ENCODE measurements around the gene PLEKHA5.
"Not testable (repeated sequence)": the region's sequence is repeated elsewhere in the genome, so short reads cannot be mapped to it uniquely, and the experiment has no call there.

PLEKHA5 gene

DNA sequence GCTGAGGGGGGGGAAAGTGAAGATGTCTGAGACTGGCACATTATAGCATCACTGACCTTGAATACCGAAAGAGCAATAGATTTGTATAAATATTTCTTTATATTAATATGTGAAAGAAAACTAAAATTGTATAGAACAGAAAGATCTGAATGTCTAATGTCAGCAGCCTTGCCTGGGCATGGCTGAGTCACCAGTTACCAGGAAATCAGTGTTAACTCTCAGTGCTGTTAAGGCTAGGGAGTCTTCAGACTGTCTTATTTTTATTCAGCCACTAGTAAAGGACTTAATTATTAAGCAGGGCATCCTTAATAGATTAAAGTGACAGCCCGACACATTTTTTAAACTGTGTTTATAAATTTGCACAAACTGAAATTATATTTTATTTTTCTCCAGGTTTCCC is 186.9 kb downstream of the PLEKHA5 start:
- Histone ChIP-seq H3K9ac (ENCODE audit: low read depth, low read length) (no peak overlapping the region), H3K36me3 (ENCODE audit: insufficient read depth, low read length) (no peaks in the 10 kb centered on the region; the same call in 1 of the 2 replicates), H3K4me1 (ENCODE audit: insufficient read depth, low read length) (no peaks in the 10 kb centered on the region), H3K9me3 (ENCODE audit: control insufficient read depth, insufficient read depth, low read length) (no peaks in the 10 kb centered on the region)

DNA sequence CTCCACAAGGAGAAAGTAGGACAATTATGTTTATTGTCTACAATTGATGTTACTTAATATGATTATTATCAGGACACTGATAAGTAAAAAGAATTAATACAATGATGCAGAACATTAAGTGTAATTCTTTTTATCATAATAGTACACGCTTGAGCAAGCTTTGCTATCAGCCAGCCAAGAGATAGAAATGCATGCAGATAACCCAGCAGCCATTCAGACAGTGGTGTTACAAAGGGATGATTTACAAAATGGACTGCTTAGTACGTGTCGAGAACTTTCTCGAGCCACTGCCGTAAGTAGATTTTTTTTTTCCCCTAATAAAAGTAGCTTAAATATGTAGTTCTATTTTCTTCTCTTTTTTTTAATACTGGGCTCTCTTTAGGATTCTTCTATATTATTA is 192.8 kb downstream of the PLEKHA5 start:
- Histone ChIP-seq H3K36me3 (ENCODE audit: insufficient read depth, low read length) (no peaks in the 10 kb centered on the region; the same call in none of the 2 replicates), H3K9me3 (ENCODE audit: control insufficient read depth, insufficient read depth, low read length) (no peaks in the 10 kb centered on the region)

DNA sequence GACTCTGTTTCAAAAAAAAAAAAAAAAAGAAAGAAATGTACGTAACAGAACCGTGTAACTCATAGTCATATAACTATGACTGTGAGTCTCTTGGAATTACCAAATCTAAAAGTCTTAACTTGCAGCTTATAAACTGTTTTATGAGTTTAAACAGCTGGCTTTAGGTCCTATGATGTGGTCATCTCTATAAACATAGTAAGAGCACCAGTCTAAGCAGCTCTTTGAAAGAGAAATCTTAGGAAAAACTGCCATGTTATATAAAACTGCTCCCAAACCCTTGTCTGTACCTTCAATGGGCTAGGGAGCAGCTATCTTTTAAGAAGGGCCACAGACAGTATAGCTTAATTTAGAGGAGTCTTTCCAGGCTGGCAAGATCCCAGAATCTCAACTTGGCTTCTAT is 194.3 kb downstream of the PLEKHA5 start:
- Histone ChIP-seq H3K4me1 (ENCODE audit: insufficient read depth, low read length) (no peaks in the 10 kb centered on the region), H3K9ac (ENCODE audit: low read depth, low read length) (no peak overlapping the region), H3K36me3 (ENCODE audit: insufficient read depth, low read length) (no peaks in the 10 kb centered on the region; the same call in none of the 2 replicates), H3K9me3 (ENCODE audit: control insufficient read depth, insufficient read depth, low read length) (no peaks in the 10 kb centered on the region)

More for the DNA sequence above, 192.8 kb downstream of the PLEKHA5 start:
- H3K9ac ChIP-seq (ENCODE audit: low read depth, low read length): no peak overlapping the region
- no peaks in the 10 kb centered on the region for H3K4me1 ChIP-seq (ENCODE audit: insufficient read depth, low read length)

DNA sequence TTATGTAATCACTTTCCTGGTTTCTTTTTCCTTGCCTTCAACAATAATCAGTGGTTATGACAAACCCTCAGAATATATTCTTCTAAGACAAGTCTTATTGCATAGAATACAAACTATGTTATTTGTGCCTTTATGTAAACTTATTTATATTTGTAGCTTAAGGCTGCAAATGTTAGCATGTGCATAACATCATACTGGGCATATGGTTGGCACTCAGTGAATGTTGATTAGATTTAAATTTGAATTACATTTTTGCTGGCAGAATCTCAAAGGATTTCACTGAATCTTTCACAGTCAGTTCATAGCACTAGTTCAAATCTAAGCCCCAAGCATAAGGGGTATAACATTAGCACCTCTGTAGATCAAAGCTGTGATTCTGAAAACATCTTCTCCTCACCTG is 196.6 kb downstream of the PLEKHA5 start:
- no peaks in the 10 kb centered on the region for H3K4me1 ChIP-seq (ENCODE audit: insufficient read depth, low read length)
- H3K36me3 ChIP-seq (ENCODE audit: insufficient read depth, low read length): no peaks in the 10 kb centered on the region; the same call in none of the 2 replicates

DNA sequence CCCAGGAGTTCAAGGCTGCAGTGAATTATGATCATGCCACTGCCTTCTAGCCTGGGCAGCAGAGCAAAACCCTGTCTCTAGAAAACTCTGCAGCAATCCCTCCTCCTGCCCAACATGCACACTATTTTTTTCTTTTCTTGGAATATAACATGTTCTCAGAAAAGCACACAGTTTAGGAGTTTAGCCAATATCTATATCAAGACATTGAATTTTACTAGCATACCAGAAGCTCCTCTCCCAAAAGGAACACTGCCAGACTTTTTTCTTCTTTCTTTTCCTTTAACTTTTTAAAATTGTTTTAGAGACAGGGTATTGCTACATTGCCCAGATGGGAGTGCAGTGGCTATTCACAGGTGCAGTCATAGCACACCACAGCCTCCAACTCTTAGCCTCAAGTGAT is 202.7 kb downstream of the PLEKHA5 start:
- no peaks in the 10 kb centered on the region for H3K9me3 ChIP-seq (ENCODE audit: control insufficient read depth, insufficient read depth, low read length)
- H3K9ac ChIP-seq (ENCODE audit: low read depth, low read length): no peak overlapping the region
- no peaks in the 10 kb centered on the region for H3K4me1 ChIP-seq (ENCODE audit: insufficient read depth, low read length)
- peaks cover 5% of the 10 kb centered on the region; the same call in 1 of the 2 replicates for H3K36me3 ChIP-seq (ENCODE audit: insufficient read depth, low read length)

More for the DNA sequence above, 196.6 kb downstream of the PLEKHA5 start:
- Histone ChIP-seq H3K9ac (ENCODE audit: low read depth, low read length) (no peak overlapping the region), H3K9me3 (ENCODE audit: control insufficient read depth, insufficient read depth, low read length) (no peaks in the 10 kb centered on the region)

DNA sequence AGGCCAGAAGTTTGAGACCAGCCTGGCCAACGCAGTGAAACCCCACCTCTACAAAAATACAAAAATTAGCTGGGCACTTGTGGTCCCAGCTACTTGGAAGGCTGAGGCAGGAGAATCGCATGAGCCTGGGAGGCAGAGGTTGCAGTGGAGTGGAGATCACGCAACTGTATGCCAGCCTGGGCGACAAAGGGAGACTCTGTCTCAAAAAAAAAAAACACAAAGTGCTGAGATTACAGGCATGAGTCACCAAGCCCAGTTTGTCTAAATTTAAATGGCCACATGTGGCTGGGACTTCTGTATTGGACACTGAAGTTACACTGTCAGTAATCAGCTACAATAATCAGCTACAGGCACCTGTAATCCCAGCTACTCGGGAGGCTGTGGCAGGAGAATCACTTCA is 208.9 kb downstream of the PLEKHA5 start:
- peaks cover 4% of the 10 kb centered on the region; the same call in 1 of the 2 replicates for H3K36me3 ChIP-seq (ENCODE audit: insufficient read depth, low read length)

DNA sequence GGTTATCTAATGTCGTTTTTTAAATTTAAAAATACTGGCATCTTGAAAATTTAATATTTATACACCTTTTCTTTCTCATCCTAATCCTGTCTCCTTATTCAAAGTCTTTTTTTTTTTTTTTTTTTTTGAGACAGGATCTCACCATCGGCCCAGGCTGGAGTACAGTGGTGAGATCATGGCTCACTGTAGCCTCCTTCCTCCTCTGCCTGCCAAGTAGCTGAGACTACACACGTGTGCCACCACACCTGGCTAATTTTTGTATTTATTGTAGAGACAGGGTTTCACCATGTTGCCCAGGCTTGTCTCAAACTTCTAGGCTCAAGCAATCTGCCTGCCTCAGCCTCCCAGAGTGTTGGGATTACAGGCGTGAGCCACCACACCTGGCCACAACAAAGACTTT is 221.3 kb downstream of the PLEKHA5 start:
- not testable (repeated sequence) for H3K4me1 ChIP-seq (ENCODE audit: insufficient read depth, low read length); H3K9me3 ChIP-seq (ENCODE audit: control insufficient read depth, insufficient read depth, low read length); H3K9ac ChIP-seq (ENCODE audit: low read depth, low read length)
- H3K36me3 ChIP-seq (ENCODE audit: insufficient read depth, low read length): peaks cover 21% of the 10 kb centered on the region

More for the DNA sequence above, 208.9 kb downstream of the PLEKHA5 start:
- Histone ChIP-seq H3K9ac (ENCODE audit: low read depth, low read length) (no peak overlapping the region), H3K9me3 (ENCODE audit: control insufficient read depth, insufficient read depth, low read length) (no peaks in the 10 kb centered on the region; the same call in 1 of the 2 replicates), H3K4me1 (ENCODE audit: insufficient read depth, low read length) (no peaks in the 10 kb centered on the region)

DNA sequence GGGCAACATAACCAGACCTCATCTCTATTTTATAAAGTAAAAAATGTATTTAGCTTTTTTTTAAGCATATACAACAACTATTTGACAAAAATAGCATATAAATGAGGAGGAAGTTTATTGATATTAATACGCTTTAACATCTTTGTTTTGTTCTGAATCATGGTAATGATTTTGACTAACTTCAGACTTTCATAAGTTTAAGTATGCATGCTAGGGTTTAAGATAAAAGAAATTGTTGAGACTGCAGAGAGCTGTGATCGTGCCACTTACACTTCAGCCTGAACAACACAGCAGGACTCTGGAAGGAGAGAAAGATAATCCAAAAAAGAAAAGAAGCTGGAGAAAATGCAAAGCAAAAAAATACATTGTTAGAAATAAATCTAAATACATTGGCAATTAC is 221.8 kb downstream of the PLEKHA5 start:
- Histone ChIP-seq H3K36me3 (ENCODE audit: insufficient read depth, low read length) (peaks cover 21% of the 10 kb centered on the region), H3K9ac (ENCODE audit: low read depth, low read length) (no peak overlapping the region), H3K4me1 (ENCODE audit: insufficient read depth, low read length) (no peaks in the 10 kb centered on the region), H3K9me3 (ENCODE audit: control insufficient read depth, insufficient read depth, low read length) (0 out of 2 replicates have a peak, but pooled peaks cover 4% of the 10 kb centered on the region)

DNA sequence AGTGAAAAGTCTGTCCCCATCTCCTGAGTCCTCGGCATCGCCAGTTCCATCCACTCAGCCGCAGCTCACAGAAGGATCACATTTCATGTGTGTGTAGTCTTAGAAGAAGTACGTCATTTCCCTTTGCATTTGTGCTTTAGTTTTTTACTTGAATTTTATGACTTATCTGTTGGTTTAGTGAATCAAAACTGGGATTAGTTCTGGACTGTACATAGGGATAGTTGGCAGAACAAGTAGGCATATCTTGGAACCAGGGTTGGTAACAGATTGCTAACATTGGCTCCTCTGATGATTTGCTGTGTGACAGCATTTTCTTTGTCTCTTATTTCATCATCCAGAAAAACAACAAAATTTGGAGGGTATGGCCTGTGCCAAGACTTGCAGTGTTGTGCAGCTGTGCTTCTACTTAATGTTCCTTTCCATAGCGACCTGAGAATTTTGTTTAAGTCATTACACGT is 240.2 kb downstream of the PLEKHA5 start:
- H3K36me3 ChIP-seq (ENCODE audit: insufficient read depth, low read length): peaks cover 24% of the 10 kb centered on the region
- no peaks in the 10 kb centered on the region for H3K9me3 ChIP-seq (ENCODE audit: control insufficient read depth, insufficient read depth, low read length)
- H3K9ac ChIP-seq (ENCODE audit: low read depth, low read length): no peak overlapping the region
- H3K4me1 ChIP-seq (ENCODE audit: insufficient read depth, low read length): no peaks in the 10 kb centered on the region

DNA sequence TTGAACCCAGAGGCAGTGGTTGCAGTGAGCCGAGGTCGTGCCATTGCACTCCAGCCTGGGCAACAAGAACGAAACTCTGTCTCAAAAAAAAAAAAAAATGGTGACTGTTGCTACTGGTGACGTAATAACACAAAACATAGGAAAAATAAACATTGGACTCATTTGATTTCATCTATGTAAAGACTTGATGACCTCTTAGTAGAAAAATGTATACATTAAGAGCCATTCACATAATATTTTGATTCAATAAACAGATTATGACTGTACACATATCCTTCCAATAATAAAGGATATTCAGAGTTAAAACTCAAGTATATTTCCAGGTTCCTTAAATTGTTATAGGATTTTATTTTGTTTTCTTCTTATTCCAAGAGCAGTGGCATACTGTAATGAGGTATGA is 244.1 kb downstream of the PLEKHA5 start:
- Histone ChIP-seq H3K4me1 (ENCODE audit: insufficient read depth, low read length) (no peaks in the 10 kb centered on the region), H3K9ac (ENCODE audit: low read depth, low read length) (no peak overlapping the region), H3K36me3 (ENCODE audit: insufficient read depth, low read length) (peaks cover 20% of the 10 kb centered on the region), H3K9me3 (ENCODE audit: control insufficient read depth, insufficient read depth, low read length) (no peaks in the 10 kb centered on the region)

DNA sequence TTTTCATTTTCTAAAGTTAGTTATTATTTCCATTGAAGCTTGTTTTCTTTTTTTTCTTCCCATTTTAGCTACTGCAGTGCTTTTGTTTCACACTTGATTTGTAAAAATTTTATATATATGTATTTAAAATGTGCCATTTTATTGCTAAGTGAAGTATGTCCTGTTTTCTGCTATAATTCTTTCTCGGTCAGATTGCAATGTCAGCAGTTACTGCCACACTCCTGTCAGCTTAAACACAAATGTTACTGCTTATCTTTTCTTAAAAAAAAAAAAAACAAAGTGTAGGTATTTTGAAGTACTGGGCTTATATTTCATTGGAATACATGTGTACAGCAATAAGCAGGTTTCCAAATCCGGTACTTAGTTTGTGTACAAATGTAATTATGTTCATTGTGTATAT is 246.4 kb downstream of the PLEKHA5 start:
- H3K9me3 ChIP-seq (ENCODE audit: control insufficient read depth, insufficient read depth, low read length): no peaks in the 10 kb centered on the region
- peaks cover under 1% of the 10 kb centered on the region; the same call in 1 of the 2 replicates for H3K4me1 ChIP-seq (ENCODE audit: insufficient read depth, low read length)
- peaks cover 11% of the 10 kb centered on the region for H3K36me3 ChIP-seq (ENCODE audit: insufficient read depth, low read length)
- no peak overlapping the region for H3K9ac ChIP-seq (ENCODE audit: low read depth, low read length)

DNA sequence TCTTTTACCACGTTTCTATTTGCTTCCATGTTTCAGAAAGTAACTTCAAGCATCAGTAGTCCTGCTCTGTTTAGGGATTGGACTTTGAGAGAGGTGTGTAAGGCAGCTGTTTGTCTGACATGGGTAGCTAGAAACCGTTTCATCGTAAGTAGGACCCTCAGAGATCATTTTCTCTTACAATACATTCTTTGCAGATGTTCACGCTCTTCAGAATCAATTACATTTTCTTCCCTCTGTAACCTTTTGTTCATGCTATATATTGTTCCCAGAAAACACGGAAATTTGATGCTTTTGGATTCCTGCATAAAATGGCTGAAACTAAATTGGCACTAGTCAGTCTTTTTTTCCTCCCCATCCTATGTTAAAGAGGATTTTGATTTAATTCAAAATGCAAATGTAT is 247.2 kb downstream of the PLEKHA5 start:
- H3K36me3 ChIP-seq (ENCODE audit: insufficient read depth, low read length): peaks cover 3% of the 10 kb centered on the region; the same call in 1 of the 2 replicates

DNA sequence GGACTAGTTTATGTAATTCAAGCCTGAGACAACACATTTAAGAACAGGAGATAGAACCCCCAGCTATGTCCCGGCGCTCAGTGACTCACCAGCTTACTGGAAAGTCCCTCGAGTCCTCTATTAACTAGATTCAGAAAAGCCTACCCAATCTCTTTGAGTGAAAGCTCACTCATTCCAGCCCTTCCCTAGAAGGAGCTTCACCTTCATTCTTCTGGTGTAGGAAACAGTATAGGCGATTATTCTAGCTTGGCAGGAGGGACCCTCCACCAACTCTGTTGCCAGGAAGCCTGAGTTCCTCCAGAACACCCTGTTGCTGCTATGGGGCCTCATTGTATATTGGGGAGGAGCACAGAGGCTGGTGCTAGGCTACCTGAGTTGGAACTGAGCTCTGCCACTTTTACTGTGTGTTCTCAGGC is 252.6 kb downstream of the PLEKHA5 start:
- Histone ChIP-seq H3K4me1 (ENCODE audit: insufficient read depth, low read length) (peaks cover 22% of the 10 kb centered on the region), H3K36me3 (ENCODE audit: insufficient read depth, low read length) (no peaks in the 10 kb centered on the region), H3K9me3 (ENCODE audit: control insufficient read depth, insufficient read depth, low read length) (no peaks in the 10 kb centered on the region), H3K9ac (ENCODE audit: low read depth, low read length) (no peak overlapping the region)

More for the DNA sequence above, 247.2 kb downstream of the PLEKHA5 start:
- Histone ChIP-seq H3K9ac (ENCODE audit: low read depth, low read length) (no peak overlapping the region), H3K4me1 (ENCODE audit: insufficient read depth, low read length) (peaks cover 8% of the 10 kb centered on the region; the same call in 1 of the 2 replicates), H3K9me3 (ENCODE audit: control insufficient read depth, insufficient read depth, low read length) (no peaks in the 10 kb centered on the region)

DNA sequence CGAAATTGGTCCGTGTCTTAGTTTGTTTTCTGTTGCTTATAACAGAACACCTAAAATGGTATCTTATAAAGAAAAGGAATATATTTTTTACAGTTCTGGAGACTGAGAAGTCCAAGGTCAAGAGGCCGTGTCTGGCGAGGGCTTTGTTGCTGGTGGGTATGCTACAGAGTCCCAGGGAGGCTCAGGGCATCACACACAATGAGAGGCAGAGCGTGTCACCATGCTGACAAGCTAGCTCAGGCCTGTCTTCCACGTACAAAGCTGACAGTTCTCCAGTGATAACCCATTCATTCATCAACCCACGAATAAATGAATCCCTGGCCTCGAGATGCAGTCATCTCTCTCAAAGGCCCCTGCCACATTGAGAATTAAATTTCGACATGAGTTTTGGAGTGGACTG is 253.0 kb downstream of the PLEKHA5 start:
- Histone ChIP-seq H3K9ac (ENCODE audit: low read depth, low read length) (no peak overlapping the region), H3K36me3 (ENCODE audit: insufficient read depth, low read length) (no peaks in the 10 kb centered on the region), H3K9me3 (ENCODE audit: control insufficient read depth, insufficient read depth, low read length) (no peaks in the 10 kb centered on the region), H3K4me1 (ENCODE audit: insufficient read depth, low read length) (peaks cover 22% of the 10 kb centered on the region)

DNA sequence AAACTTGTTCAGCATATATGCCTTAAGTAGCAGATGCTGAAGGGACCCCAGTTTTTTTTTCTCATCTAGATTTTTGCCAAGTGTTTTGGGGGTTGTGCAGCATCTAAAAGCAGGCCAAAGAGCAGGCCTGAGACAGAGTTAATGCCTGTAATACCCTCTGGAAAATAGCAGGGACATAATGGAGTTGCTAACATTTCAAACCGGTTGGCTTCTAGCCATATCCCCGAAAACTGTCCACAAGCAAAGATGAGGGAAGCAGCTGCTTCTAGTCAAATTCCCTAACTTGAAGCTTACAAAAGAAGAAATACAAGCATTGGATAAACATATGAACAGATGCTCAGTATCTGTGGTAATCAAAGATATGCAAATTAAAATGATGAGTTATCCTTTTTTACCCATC is 257.6 kb downstream of the PLEKHA5 start:
- H3K9ac ChIP-seq (ENCODE audit: low read depth, low read length): no peak overlapping the region
- H3K4me1 ChIP-seq (ENCODE audit: insufficient read depth, low read length): peaks cover 14% of the 10 kb centered on the region
- no peaks in the 10 kb centered on the region for H3K9me3 ChIP-seq (ENCODE audit: control insufficient read depth, insufficient read depth, low read length)
- no peaks in the 10 kb centered on the region; the same call in 1 of the 2 replicates for H3K36me3 ChIP-seq (ENCODE audit: insufficient read depth, low read length)

Measured in ES-I3 (cell line).